HFF-Myc (cell line): ENCODE data around the gene PYCARD.
"Not testable (repeated sequence)": the region's sequence is repeated elsewhere in the genome, so short reads cannot be mapped to it uniquely, and the experiment has no call there.

Experiments used
- DNase-seq: peaks from one replicate; pipeline ENCODE4 v3.0.0-alpha.2; 2011; ENCODE audit warnings: low read depth; ENCODE audit errors: extremely low read depth
- H3K4me3 ChIP-seq: replicated peaks from 2 replicates; pipeline ENCODE4 v1.5.1; 2011; ENCODE audit warnings: low read depth, mild to moderate bottlenecking, control low read depth, low read length
- CTCF ChIP-seq: IDR thresholded peaks from 2 replicates; pipeline ENCODE4 v1.5.1; 2012; ENCODE audit warnings: mild to moderate bottlenecking, low read depth, low read length, control low read depth; ENCODE audit errors: missing control alignments

The PYCARD gene

GRCh38 chr16:31202414-31203375, at the start of gene PYCARD:
TSS of gene PYCARD (minus strand) at chr16:31202760. CDS start at chr16:31202690, 70 bp downstream.
- no peak for TF ChIP-seq CTCF
- H3K4me3 ChIP-seq = peak within 1 kb of the TSS; percentile 52
- no peak for DNase-seq

- H3K4me3 ChIP-seq = no peak overlapping the region
- no peak for DNase-seq
- TF ChIP-seq CTCF = no peak
Observed at GRCh38 chr16:31251435-31251834, 48.9 kb upstream of the PYCARD start.

- no peak overlapping the region for H3K4me3 ChIP-seq
- no peak for DNase-seq
- no peak for TF ChIP-seq CTCF
Observed at GRCh38 chr16:31250782-31251384, 48.3 kb upstream of the PYCARD start.

GRCh38 chr16:31248344-31248743, 45.8 kb upstream of the PYCARD start:
- no peak for DNase-seq
- no peak overlapping the region for H3K4me3 ChIP-seq
- no peak for TF ChIP-seq CTCF

GRCh38 chr16:31246296-31246695, 43.7 kb upstream of the PYCARD start:
- no peak for DNase-seq
- no peak overlapping the region for H3K4me3 ChIP-seq
- no peak for TF ChIP-seq CTCF

GRCh38 chr16:31245598-31245997, 43.0 kb upstream of the PYCARD start:
- not testable (repeated sequence) for H3K4me3 ChIP-seq, DNase-seq

- no peak for DNase-seq
- H3K4me3 ChIP-seq = no peak overlapping the region
- TF ChIP-seq CTCF = no peak
Observed at GRCh38 chr16:31243734-31244670, 41.4 kb upstream of the PYCARD start.
